Activated naive CD8-positive, alpha-beta T cell (primary cell): Measurements from ENCODE around the gene PCID2.

Experiments
- H3K27ac Mint-ChIP-seq: one replicate; pipeline ENCODE4 v1.8.0; 2021; ENCODE audit warnings: mixed read lengths
- H3K27me3 Mint-ChIP-seq: one replicate; pipeline ENCODE4 v1.8.0; 2021; ENCODE audit warnings: mixed read lengths
- H3K36me3 Mint-ChIP-seq: one replicate; pipeline ENCODE4 v1.8.0; 2021; ENCODE audit warnings: mixed read lengths
- H3K4me1 Mint-ChIP-seq: one replicate; pipeline ENCODE4 v1.8.0; 2021; ENCODE audit warnings: low read depth, mixed read lengths
- H3K4me3 Mint-ChIP-seq: one replicate; pipeline ENCODE4 v1.8.0; 2021; ENCODE audit warnings: mild to moderate bottlenecking, mixed read lengths
- H3K9me3 Mint-ChIP-seq: one replicate; pipeline ENCODE4 v1.8.0; 2021; ENCODE audit warnings: low read depth, mixed read lengths

PCID2 gene

GRCh38 chr13:113146750-113147149 lies 61.7 kb downstream of the PCID2 start:
- Mint-ChIP-seq H3K36me3 (no peaks in the 10 kb centered on the region), H3K27ac (no peak overlapping the region), H3K27me3 (no peaks in the 10 kb centered on the region), H3K4me1 (no peaks in the 10 kb centered on the region), H3K9me3 (no peaks in the 10 kb centered on the region), H3K4me3 (no peak overlapping the region)

DNA sequence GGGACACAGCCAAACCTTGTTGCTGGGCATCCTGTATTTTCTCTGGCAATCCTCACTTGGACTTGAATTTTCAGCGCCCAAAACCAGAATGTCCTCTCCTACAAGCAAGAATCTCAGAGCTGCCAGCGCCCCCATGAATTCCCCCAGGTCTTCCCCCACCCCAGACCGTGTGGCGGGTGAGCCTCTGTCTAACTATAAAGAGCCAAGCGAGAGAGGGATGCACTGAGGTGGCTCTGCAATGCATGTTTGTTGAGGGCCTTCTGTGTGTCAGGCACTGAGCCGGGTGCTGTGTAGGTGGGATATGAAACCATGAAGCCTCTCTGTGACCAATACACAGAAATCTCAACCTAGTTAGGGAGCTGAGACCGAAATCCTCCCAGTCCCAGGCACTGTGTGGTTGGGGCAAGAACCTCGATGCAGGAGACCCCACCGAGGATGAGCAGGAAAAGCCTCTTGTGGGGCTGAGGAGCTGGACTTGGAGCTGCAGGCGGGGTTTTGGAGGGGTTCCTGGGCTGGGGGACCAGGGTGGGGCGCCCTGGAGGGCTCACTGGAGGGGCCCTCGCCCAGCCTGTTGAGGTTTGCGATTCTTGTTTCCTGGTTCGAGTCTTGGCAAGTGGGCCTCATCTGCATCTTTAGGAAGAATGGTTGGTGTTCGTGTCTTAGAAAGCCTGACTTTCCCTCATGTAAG lies 62.4 kb downstream of the PCID2 start:
- Mint-ChIP-seq H3K4me1 (no peaks in the 10 kb centered on the region), H3K9me3 (no peaks in the 10 kb centered on the region), H3K4me3 (no peak overlapping the region), H3K27ac (no peak overlapping the region), H3K27me3 (no peaks in the 10 kb centered on the region), H3K36me3 (no peaks in the 10 kb centered on the region)

- Mint-ChIP-seq H3K4me3 (no peak overlapping the region), H3K27me3 (no peaks in the 10 kb centered on the region), H3K27ac (peak overlapping the region; percentile 28), H3K36me3 (no peaks in the 10 kb centered on the region), H3K9me3 (no peaks in the 10 kb centered on the region), H3K4me1 (no peaks in the 10 kb centered on the region)
Measured at GRCh38 chr13:113145496-113145895, 63.0 kb downstream of the PCID2 start.

DNA sequence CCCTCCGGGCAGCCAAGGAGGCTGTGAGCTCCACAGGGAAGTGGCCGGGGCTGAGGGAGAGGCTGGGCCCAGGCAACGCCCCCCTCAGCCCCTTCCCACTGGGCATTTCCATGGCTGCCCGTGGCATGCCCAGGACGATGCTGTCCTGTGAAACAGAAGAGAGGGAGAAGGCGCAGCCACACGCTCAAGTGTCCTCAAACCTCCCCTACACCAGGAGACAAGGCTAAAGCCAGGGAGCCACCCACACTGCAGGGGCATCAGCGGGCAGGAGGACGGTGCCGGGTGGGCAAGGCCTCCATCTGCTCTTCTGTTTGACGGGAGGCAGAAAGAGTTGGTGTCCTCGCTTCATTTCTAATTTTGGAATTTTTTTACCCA lies 64.2 kb downstream of the PCID2 start:
- H3K36me3 Mint-ChIP-seq = no peaks in the 10 kb centered on the region
- H3K27me3 Mint-ChIP-seq = no peaks in the 10 kb centered on the region
- no peaks in the 10 kb centered on the region for H3K4me1 Mint-ChIP-seq
- H3K9me3 Mint-ChIP-seq = no peaks in the 10 kb centered on the region
- no peak overlapping the region for H3K4me3 Mint-ChIP-seq
- H3K27ac Mint-ChIP-seq = no peak overlapping the region

DNA sequence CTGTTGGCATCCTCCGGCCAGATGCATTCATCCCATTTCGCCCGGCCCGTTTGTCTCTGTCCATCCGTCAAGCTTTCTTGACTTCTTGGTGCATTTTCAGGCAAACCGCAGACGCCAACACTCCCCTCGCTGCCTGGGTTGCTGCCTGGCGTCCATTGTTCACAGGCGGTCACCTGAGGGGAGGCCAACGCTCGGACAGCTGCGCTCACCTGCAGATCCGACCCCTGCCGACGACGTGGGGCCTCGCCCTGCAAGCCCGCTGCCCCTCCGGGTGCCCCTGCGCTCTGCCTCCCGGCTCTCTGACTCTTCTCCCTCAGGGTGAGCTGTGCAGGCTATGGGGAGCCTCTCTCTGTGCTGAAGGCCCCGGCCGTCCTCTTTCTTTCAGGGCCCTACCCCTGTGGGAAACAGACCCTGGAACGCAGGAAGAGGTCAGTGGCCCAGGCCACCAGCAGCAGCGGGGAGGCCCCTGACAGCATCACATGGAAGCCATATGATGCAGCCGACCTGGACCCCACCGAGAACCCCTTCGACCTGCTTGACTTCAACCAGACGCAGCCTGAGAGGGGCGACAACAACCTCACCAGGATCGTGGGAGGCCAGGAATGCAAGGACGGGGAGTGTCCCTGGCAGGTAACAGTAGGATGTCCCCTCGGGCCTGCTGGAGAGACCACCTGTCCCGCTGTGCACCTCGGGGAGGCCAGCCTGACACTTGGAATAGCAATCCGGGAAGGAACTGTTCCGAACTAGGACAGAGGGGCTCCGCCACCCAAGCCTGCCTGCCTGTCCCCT lies 64.8 kb downstream of the PCID2 start:
- Mint-ChIP-seq H3K4me3 (no peak overlapping the region), H3K27me3 (no peaks in the 10 kb centered on the region), H3K27ac (no peak overlapping the region), H3K9me3 (no peaks in the 10 kb centered on the region), H3K4me1 (no peaks in the 10 kb centered on the region), H3K36me3 (no peaks in the 10 kb centered on the region)

DNA sequence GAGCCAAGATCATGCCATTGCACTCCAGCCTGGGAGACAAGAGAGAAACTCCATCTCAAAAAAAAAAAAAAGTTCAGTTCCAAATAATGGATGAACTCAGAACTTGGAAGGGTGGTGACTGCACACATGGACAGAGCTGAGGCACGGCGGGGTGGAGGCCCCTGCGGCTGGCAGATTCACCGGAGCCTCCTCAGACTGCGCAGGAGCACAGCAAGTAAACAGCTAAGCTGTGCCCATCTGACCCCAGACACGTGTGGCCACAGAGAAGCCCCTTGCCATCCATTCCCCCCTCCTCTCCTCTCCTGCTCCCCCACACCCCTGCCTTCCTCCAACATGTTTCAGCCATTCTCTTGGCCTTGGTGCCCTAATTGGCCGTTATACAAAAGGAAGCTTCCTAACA lies 65.6 kb downstream of the PCID2 start:
- H3K36me3 Mint-ChIP-seq = no peaks in the 10 kb centered on the region
- no peaks in the 10 kb centered on the region for H3K4me1 Mint-ChIP-seq
- no peak overlapping the region for H3K4me3 Mint-ChIP-seq
- no peak overlapping the region for H3K27ac Mint-ChIP-seq
- H3K27me3 Mint-ChIP-seq = no peaks in the 10 kb centered on the region
- no peaks in the 10 kb centered on the region for H3K9me3 Mint-ChIP-seq

- Mint-ChIP-seq H3K9me3 (no peaks in the 10 kb centered on the region), H3K4me3 (no peak overlapping the region), H3K36me3 (no peaks in the 10 kb centered on the region), H3K27ac (no peak overlapping the region), H3K4me1 (no peaks in the 10 kb centered on the region), H3K27me3 (no peaks in the 10 kb centered on the region)
Measured at GRCh38 chr13:113141601-113141970, 66.9 kb downstream of the PCID2 start.

GRCh38 chr13:113140677-113141600 lies 67.5 kb downstream of the PCID2 start:
- Mint-ChIP-seq H3K4me3 (no peak overlapping the region), H3K36me3 (no peaks in the 10 kb centered on the region), H3K9me3 (no peaks in the 10 kb centered on the region), H3K27me3 (no peaks in the 10 kb centered on the region), H3K27ac (no peak overlapping the region), H3K4me1 (no peaks in the 10 kb centered on the region)

DNA sequence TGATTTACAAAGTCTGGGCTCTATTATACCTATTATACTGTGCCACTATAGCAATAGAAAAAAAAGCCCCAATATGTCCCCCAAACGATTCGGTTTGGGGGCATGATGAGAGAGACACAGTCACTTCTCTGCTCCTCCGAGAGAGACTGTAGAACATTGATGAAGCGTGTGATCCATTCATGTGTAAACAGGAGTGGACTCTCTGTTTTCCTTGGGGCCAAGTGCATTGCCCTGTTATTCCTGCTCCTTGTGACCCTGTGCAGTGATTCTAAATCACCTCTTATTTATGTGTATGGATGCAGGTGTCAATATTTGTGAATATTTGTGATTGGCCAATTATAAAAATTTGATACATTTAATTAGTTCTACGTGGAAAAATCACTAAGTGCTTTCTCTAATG lies 68.9 kb downstream of the PCID2 start:
- Mint-ChIP-seq H3K27me3 (no peaks in the 10 kb centered on the region), H3K4me3 (no peak overlapping the region), H3K4me1 (no peaks in the 10 kb centered on the region), H3K36me3 (no peaks in the 10 kb centered on the region), H3K9me3 (no peaks in the 10 kb centered on the region), H3K27ac (no peak overlapping the region)

GRCh38 chr13:113138792-113139551 lies 69.5 kb downstream of the PCID2 start:
- Mint-ChIP-seq H3K27ac (no peak overlapping the region), H3K4me3 (no peak overlapping the region), H3K27me3 (no peaks in the 10 kb centered on the region), H3K36me3 (no peaks in the 10 kb centered on the region), H3K4me1 (no peaks in the 10 kb centered on the region), H3K9me3 (no peaks in the 10 kb centered on the region)

DNA sequence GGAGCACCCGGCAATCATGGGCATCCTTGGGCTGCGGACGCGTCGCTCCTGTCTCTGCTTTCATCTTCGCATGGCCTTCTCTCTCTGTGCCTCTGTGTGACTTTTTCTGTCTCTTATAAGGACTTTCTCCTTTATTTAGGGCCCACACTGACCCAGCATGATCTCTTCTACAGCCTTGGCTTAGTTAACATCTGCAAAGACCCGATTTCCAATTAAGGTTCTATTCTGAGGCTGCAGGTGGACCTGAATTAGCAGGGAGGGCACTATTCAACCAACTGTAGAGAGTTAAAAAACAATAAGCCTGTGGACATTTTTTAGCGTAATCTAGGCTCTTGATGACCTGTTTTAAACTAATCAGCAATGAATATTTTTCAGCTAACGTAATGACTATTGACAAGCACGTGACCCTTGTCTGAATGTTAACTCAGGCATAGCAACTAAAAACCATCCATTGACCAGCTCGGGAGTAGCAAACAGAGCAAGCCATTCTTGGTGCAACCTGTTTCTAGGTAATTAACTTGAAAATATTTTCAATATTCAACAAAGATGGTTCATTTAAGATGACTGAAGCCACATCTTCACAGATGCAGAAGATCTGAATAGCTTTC lies 70.7 kb downstream of the PCID2 start:
- Mint-ChIP-seq H3K4me3 (no peak overlapping the region), H3K36me3 (no peaks in the 10 kb centered on the region), H3K27me3 (no peaks in the 10 kb centered on the region), H3K9me3 (no peaks in the 10 kb centered on the region), H3K4me1 (no peaks in the 10 kb centered on the region), H3K27ac (no peak overlapping the region)

DNA sequence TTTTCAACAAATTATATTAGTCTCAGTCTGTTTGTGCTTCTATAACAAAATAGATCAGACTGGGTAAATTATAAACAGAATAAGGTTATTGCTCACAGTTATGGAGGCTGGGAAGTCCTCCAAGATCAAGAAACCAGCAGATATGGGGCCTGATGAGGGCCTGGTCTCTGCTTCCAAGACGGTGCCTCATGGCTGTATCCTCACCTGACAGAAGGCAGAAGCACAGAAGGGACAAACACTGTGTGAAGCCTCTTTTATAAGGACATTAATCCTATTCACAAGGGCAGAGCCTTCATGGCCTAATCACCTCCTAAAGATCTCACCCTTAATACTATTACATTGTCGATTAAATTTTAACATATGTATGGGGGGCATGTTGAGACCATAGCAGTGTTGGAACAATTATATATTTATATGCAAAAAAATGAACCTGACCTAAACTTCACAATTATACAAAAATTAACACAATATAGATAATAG lies 73.1 kb downstream of the PCID2 start:
- no peaks in the 10 kb centered on the region for H3K4me1 Mint-ChIP-seq
- H3K27ac Mint-ChIP-seq = no peak overlapping the region
- no peaks in the 10 kb centered on the region for H3K36me3 Mint-ChIP-seq
- H3K9me3 Mint-ChIP-seq = no peaks in the 10 kb centered on the region
- no peaks in the 10 kb centered on the region for H3K27me3 Mint-ChIP-seq
- H3K4me3 Mint-ChIP-seq = no peak overlapping the region

DNA sequence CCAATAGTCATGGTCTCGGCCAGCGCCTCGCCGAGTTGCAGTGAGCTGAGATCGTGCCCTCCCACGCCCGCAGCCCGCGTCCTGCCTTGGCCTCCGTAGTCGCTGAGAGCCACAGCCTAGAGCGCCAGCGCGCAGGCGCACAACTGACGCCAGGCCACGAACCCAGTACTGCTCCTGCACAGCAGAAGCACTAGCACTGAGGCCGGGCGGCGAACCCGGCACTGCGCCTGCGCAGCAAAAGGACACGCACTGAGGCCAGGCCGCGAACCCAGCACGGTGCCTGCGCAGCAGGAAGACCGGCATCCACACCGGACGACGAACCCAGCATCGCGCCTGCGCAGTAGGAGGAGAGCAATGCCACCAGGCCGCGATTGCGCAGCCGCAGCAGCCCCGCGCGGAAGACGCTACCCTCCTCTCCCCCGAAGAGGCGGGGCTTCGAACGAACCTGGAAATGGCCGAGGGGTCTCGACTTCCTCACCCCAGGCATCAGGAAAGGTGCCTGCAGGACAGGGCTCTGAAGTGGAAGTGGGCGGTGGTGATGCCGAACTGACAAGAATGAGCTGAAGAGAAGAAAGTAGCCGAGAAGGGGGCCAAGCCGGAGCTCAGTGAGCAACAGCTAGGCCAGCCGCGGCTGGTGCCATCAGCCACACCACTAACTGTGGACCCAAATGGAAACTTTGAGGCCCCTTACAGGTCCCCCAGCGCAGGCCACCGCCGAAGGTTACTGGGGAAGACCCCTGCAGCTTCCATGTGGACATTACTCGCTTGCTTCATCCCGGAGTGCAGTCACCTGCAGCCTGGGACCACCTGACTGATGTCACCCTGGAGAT lies 78.3 kb downstream of the PCID2 start:
- Mint-ChIP-seq H3K27ac (no peak overlapping the region), H3K4me3 (peak overlapping the region; percentile 69), H3K9me3 (no peaks in the 10 kb centered on the region), H3K36me3 (no peaks in the 10 kb centered on the region), H3K4me1 (no peaks in the 10 kb centered on the region), H3K27me3 (peaks cover 7% of the 10 kb centered on the region)
